Measurements from ENCODE around the gene CLCN3. TPM values are rescaled to one million over a fixed set of nuclear protein-coding genes. Genes with fewer than 3 reads are reported as not detected.
A peak's percentile ranks its signal among the peaks of the same experiment; 100 is the strongest.

The CLCN3 gene
- total RNA-seq, 1 experiment from 2014 or later = 38.3 TPM

DNA sequence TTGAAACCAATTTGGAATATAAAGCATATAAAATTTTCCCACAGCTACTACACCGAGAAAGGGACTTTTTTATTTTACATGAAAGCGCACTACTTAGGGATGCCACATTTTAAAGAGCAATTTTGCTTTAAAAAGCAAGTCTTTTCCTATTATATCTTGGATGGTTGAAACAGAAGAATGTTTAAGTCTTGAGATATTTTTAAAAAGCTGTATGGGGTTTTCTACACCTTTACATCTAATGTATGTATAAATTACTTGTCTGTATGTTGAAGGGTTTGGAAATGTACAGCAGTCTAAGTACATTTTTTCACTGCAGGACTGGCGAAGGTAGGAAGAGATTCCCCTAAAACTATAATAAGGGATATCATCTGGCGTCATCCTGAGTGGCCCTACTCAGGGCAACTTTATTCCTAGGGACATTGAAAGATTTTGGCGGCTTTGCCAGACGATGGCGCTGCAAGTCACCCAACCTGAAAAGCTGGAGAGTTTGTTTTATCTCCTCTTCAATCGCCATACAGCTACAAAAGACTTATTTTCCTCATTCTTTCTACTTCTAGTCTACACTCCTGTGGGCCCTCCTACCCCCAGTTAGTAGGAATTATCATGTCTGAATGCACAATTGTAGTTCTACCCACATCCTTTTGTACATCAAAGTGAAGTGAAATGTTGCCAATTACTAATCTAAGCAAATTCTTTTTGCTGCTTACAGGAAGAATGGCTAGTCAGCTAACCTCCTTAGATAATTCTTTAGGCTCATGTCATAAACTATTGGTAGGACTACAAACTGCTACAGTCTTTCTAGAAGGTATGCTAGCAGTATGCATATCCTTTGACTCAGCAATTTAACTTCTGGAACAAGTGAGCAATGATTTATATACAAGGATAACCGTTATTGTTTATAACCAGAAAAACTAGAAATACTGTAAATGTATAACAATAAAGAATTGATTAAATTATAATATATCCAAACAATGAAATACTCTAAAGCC lies 7.2 kb upstream of the CLCN3 start:
- peak overlapping the region; percentile 75; the same call in 1 of the 2 replicates for H3K27ac ChIP-seq (ENCODE audit: low read length)
- in situ Hi-C loops (cut with HindIII; ENCODE audit: low pct_unique_long_range_greater_than_20kb, low sequenced_read_pairs) = no loop called here
- H3K27me3 ChIP-seq (ENCODE audit: control insufficient read depth, insufficient read depth, low read length) = no peaks in the 10 kb centered on the region
- TF ChIP-seq, protein P1, sequence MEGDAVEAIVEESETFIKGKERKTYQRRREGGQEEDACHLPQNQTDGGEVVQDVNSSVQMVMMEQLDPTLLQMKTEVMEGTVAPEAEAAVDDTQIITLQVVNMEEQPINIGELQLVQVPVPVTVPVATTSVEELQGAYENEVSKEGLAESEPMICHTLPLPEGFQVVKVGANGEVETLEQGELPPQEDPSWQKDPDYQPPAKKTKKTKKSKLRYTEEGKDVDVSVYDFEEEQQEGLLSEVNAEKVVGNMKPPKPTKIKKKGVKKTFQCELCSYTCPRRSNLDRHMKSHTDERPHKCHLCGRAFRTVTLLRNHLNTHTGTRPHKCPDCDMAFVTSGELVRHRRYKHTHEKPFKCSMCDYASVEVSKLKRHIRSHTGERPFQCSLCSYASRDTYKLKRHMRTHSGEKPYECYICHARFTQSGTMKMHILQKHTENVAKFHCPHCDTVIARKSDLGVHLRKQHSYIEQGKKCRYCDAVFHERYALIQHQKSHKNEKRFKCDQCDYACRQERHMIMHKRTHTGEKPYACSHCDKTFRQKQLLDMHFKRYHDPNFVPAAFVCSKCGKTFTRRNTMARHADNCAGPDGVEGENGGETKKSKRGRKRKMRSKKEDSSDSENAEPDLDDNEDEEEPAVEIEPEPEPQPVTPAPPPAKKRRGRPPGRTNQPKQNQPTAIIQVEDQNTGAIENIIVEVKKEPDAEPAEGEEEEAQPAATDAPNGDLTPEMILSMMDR (IDR thresholded peaks at IDR 0.05) = peak; percentile 81
- TF ChIP-seq POLR2AphosphoS5 (IDR thresholded peaks at IDR 0.05; ENCODE audit: low read depth, low read length) = no peak
- ChIA-PET POLR2A (interaction anchor here (0.6 kb wide), 1 partner anchor 66 kb away, joined by 4 read pairs; no protein-coding TSS in a partner anchor), CTCF (interaction anchor here (0.6 to 0.8 kb wide), 2 partner anchors 43 to 106 kb away, joined by 3 to 5 read pairs; no protein-coding TSS in a partner anchor)
- H3K4me1 ChIP-seq (ENCODE audit: control insufficient read depth, insufficient read depth, low read length) = peaks cover 4% of the 10 kb centered on the region; the same call in 1 of the 2 replicates
- ATAC-seq (peak; percentile 76), DNase-seq (ENCODE audit: low read depth, low spot score) (peak; percentile 60)
- H3K9me3 ChIP-seq (ENCODE audit: control insufficient read depth, insufficient read depth, low read depth, low read length) = no peaks in the 10 kb centered on the region
- no TSS peak for BruUV-seq (replicated peaks)
- intact Hi-C loops (cut with micrococcal nuclease; ENCODE audit: unreplicated experiment) = loop anchor here (2.0 kb wide), 1 partner anchor 110 kb away; no protein-coding TSS in a partner anchor
- H3K36me3 ChIP-seq (ENCODE audit: control insufficient read depth, insufficient read depth, low read length) = peaks cover 2% of the 10 kb centered on the region; the same call in 1 of the 2 replicates
- peak overlapping the region; percentile 88 to 93 for H3K4me3 ChIP-seq (ENCODE audit: low read depth in 2 of 2, low read length in 2 of 2)

DNA sequence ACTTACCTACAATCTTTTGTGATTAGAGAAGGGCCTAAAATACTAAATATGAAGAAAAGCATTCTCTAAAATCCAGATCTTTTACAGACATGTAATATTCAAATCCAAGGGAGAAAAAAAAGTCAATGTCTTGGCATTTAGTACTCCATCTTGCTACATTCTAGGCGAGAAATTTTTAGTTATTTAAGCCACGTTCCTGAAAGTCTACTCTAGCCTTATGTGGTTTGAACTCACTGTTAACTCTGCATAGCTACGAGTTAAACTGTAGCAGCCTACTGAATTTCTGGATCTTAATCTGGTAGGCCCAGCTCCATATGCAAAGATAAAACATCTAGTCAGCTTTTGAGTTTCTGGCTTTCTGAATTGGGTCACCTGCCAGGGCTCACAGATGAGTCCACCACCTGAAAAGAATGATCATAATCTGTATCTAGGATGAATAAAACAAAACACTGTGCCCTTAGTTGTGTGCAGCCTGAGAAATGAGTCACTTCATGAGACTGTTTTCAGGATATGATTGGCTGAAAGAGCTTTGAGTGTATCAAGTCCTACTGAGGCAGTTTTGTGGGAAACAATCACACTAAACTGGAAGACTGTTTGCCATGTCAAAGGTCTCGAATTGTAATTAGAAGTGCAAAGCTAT lies 4.8 kb upstream of the CLCN3 start:
- BruUV-seq (replicated peaks) = no TSS peak
- Histone ChIP-seq H3K9me3 (ENCODE audit: control insufficient read depth, insufficient read depth, low read depth, low read length) (no peaks in the 10 kb centered on the region), H3K4me3 (ENCODE audit: low read depth in 2 of 2, low read length in 2 of 2) (no peak overlapping the region), H3K27me3 (ENCODE audit: control insufficient read depth, insufficient read depth, low read length) (no peaks in the 10 kb centered on the region), H3K27ac (ENCODE audit: low read length) (no peak overlapping the region), H3K36me3 (ENCODE audit: control insufficient read depth, insufficient read depth, low read length) (peaks cover 4% of the 10 kb centered on the region; the same call in 1 of the 2 replicates), H3K4me1 (ENCODE audit: control insufficient read depth, insufficient read depth, low read length) (peaks cover 7% of the 10 kb centered on the region)
- DNase-seq (ENCODE audit: low read depth, low spot score) (no peak), ATAC-seq (no peak)
- CTCF ChIA-PET = no interaction called here
- in situ Hi-C loops (cut with HindIII; ENCODE audit: low pct_unique_long_range_greater_than_20kb, low sequenced_read_pairs) = no loop called here
- intact Hi-C loops (cut with micrococcal nuclease; ENCODE audit: unreplicated experiment) = no loop called here
- TF ChIP-seq TCF7L2 (IDR thresholded peaks at IDR 0.05; ENCODE audit: low read depth, low read length) = no peak
- no peak for TF ChIP-seq POLR2AphosphoS5 (IDR thresholded peaks at IDR 0.05; ENCODE audit: low read depth, low read length)
- TF ChIP-seq, protein P1 (IDR thresholded peaks at IDR 0.05) = no peak
- POLR2A ChIA-PET = no interaction called here

DNA sequence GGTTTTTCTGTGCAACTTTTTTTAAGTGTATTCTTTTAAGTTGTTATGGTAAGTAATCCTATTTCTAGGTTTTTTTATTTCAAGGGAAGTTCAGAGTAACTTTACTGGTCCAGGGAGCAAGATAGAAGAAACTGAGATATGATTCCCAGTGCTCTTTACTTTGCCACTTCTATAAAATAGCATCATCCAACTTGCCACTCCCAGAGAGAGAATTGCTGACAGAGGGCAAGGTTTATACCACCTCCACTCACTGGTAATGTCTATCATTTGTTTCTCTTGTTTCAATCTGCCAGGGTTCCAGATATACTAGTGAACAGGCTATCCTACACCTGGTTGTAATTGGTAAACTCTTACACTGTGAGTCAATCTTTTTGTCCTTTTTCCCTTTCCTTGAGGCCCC lies 3.5 kb upstream of the CLCN3 start:
- Histone ChIP-seq H3K4me1 (ENCODE audit: control insufficient read depth, insufficient read depth, low read length) (peaks cover 3% of the 10 kb centered on the region; the same call in 1 of the 2 replicates), H3K27me3 (ENCODE audit: control insufficient read depth, insufficient read depth, low read length) (no peaks in the 10 kb centered on the region), H3K36me3 (ENCODE audit: control insufficient read depth, insufficient read depth, low read length) (peaks cover 9% of the 10 kb centered on the region; the same call in 1 of the 2 replicates), H3K9me3 (ENCODE audit: control insufficient read depth, insufficient read depth, low read depth, low read length) (no peaks in the 10 kb centered on the region), H3K27ac (ENCODE audit: low read length) (no peak overlapping the region), H3K4me3 (ENCODE audit: low read depth in 2 of 2, low read length in 2 of 2) (no peak overlapping the region)
- TF ChIP-seq, protein P1 (IDR thresholded peaks at IDR 0.05) = no peak
- TF ChIP-seq, protein P2, sequence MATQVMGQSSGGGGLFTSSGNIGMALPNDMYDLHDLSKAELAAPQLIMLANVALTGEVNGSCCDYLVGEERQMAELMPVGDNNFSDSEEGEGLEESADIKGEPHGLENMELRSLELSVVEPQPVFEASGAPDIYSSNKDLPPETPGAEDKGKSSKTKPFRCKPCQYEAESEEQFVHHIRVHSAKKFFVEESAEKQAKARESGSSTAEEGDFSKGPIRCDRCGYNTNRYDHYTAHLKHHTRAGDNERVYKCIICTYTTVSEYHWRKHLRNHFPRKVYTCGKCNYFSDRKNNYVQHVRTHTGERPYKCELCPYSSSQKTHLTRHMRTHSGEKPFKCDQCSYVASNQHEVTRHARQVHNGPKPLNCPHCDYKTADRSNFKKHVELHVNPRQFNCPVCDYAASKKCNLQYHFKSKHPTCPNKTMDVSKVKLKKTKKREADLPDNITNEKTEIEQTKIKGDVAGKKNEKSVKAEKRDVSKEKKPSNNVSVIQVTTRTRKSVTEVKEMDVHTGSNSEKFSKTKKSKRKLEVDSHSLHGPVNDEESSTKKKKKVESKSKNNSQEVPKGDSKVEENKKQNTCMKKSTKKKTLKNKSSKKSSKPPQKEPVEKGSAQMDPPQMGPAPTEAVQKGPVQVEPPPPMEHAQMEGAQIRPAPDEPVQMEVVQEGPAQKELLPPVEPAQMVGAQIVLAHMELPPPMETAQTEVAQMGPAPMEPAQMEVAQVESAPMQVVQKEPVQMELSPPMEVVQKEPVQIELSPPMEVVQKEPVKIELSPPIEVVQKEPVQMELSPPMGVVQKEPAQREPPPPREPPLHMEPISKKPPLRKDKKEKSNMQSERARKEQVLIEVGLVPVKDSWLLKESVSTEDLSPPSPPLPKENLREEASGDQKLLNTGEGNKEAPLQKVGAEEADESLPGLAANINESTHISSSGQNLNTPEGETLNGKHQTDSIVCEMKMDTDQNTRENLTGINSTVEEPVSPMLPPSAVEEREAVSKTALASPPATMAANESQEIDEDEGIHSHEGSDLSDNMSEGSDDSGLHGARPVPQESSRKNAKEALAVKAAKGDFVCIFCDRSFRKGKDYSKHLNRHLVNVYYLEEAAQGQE (IDR thresholded peaks at IDR 0.05; ENCODE audit: insufficient read depth in 1 of 2, low read depth in 2 of 2, low read length in 1 of 2) = no peak
- no peak for TF ChIP-seq POLR2AphosphoS5 (IDR thresholded peaks at IDR 0.05; ENCODE audit: low read depth, low read length)
- no peak for TF ChIP-seq SIN3A (IDR thresholded peaks at IDR 0.05; ENCODE audit: borderline replicate concordance, insufficient read depth, low read depth, low read length)
- TF ChIP-seq TCF7L2 (IDR thresholded peaks at IDR 0.05; ENCODE audit: low read depth, low read length) = no peak
- DNase-seq (ENCODE audit: low read depth, low spot score) (no peak), ATAC-seq (no peak)
- CTCF ChIA-PET = no interaction called here
- POLR2A ChIA-PET = interaction anchor here (0.7 kb wide), 1 partner anchor 210 kb away, joined by 19 read pairs; no protein-coding TSS in a partner anchor
- in situ Hi-C loops (cut with HindIII; ENCODE audit: low pct_unique_long_range_greater_than_20kb, low sequenced_read_pairs) = no loop called here
- BruUV-seq (replicated peaks) = no TSS peak
- intact Hi-C loops (cut with micrococcal nuclease; ENCODE audit: unreplicated experiment) = no loop called here

All from Panc1 (cell line).